Measurements from ENCODE around the gene ARMC8.

Gene ARMC8

GRCh38 chr3:138297059-138297607 is 110.0 kb downstream of the ARMC8 start:
- Mint-ChIP-seq H3K27ac (no peak overlapping the region), H3K4me3 (no peak overlapping the region), H3K27me3 (no peaks in the 10 kb centered on the region), H3K9me3 (no peaks in the 10 kb centered on the region), H3K36me3 (peaks cover 33% of the 10 kb centered on the region), H3K4me1 (no peaks in the 10 kb centered on the region)
- no peak for ATAC-seq

GRCh38 chr3:138297876-138298275 is 110.8 kb downstream of the ARMC8 start:
- Mint-ChIP-seq H3K4me1 (no peaks in the 10 kb centered on the region), H3K27ac (no peak overlapping the region), H3K9me3 (no peaks in the 10 kb centered on the region), H3K4me3 (no peak overlapping the region), H3K36me3 (peaks cover 26% of the 10 kb centered on the region), H3K27me3 (no peaks in the 10 kb centered on the region)
- ATAC-seq = no peak

- Mint-ChIP-seq H3K9me3 (no peaks in the 10 kb centered on the region), H3K27me3 (no peaks in the 10 kb centered on the region), H3K36me3 (peaks cover 16% of the 10 kb centered on the region), H3K4me1 (no peaks in the 10 kb centered on the region), H3K4me3 (no peak overlapping the region), H3K27ac (no peak overlapping the region)
- no peak for ATAC-seq
Measured at GRCh38 chr3:138300647-138301046, 113.5 kb downstream of the ARMC8 start.

GRCh38 chr3:138303474-138303873 is 116.4 kb downstream of the ARMC8 start:
- Mint-ChIP-seq H3K9me3 (peaks cover 15% of the 10 kb centered on the region), H3K27ac (no peak overlapping the region), H3K36me3 (peaks cover 26% of the 10 kb centered on the region), H3K27me3 (peaks cover 20% of the 10 kb centered on the region), H3K4me1 (no peaks in the 10 kb centered on the region), H3K4me3 (no peak overlapping the region)
- ATAC-seq = no peak

GRCh38 chr3:138307899-138308298 is 120.8 kb downstream of the ARMC8 start:
- Mint-ChIP-seq H3K4me3 (no peak overlapping the region), H3K27me3 (peaks cover 49% of the 10 kb centered on the region), H3K27ac (no peak overlapping the region), H3K36me3 (peaks cover 17% of the 10 kb centered on the region), H3K9me3 (peaks cover 38% of the 10 kb centered on the region), H3K4me1 (no peaks in the 10 kb centered on the region)
- ATAC-seq = no peak

- Mint-ChIP-seq H3K27me3 (peaks cover 51% of the 10 kb centered on the region), H3K4me1 (no peaks in the 10 kb centered on the region), H3K4me3 (no peak overlapping the region), H3K27ac (no peak overlapping the region), H3K9me3 (peaks cover 38% of the 10 kb centered on the region), H3K36me3 (peaks cover 17% of the 10 kb centered on the region)
- no peak for ATAC-seq
Measured at GRCh38 chr3:138308783-138309182, 121.7 kb downstream of the ARMC8 start.

GRCh38 chr3:138310494-138310893 is 123.4 kb downstream of the ARMC8 start:
- no peak overlapping the region for H3K4me3 Mint-ChIP-seq
- peaks cover 38% of the 10 kb centered on the region for H3K9me3 Mint-ChIP-seq
- peaks cover 13% of the 10 kb centered on the region for H3K36me3 Mint-ChIP-seq
- peaks cover 51% of the 10 kb centered on the region for H3K27me3 Mint-ChIP-seq
- H3K27ac Mint-ChIP-seq = no peak overlapping the region
- ATAC-seq = no peak
- H3K4me1 Mint-ChIP-seq = no peaks in the 10 kb centered on the region

- ATAC-seq = no peak
- Mint-ChIP-seq H3K36me3 (no peaks in the 10 kb centered on the region), H3K27ac (no peak overlapping the region), H3K9me3 (peaks cover 23% of the 10 kb centered on the region), H3K4me3 (no peak overlapping the region), H3K4me1 (no peaks in the 10 kb centered on the region), H3K27me3 (peaks cover 30% of the 10 kb centered on the region)
Measured at GRCh38 chr3:138314751-138315150, 127.7 kb downstream of the ARMC8 start.

GRCh38 chr3:138317687-138318086 is 130.6 kb downstream of the ARMC8 start:
- no peak overlapping the region for H3K27ac Mint-ChIP-seq
- H3K36me3 Mint-ChIP-seq = no peaks in the 10 kb centered on the region
- ATAC-seq = no peak
- H3K27me3 Mint-ChIP-seq = peaks cover 24% of the 10 kb centered on the region
- H3K4me3 Mint-ChIP-seq = no peak overlapping the region
- H3K9me3 Mint-ChIP-seq = peaks cover under 1% of the 10 kb centered on the region
- no peaks in the 10 kb centered on the region for H3K4me1 Mint-ChIP-seq

GRCh38 chr3:138323971-138324370 is 136.9 kb downstream of the ARMC8 start:
- peaks cover 45% of the 10 kb centered on the region for H3K27me3 Mint-ChIP-seq
- H3K9me3 Mint-ChIP-seq = no peaks in the 10 kb centered on the region
- no peaks in the 10 kb centered on the region for H3K36me3 Mint-ChIP-seq
- H3K27ac Mint-ChIP-seq = no peak overlapping the region
- H3K4me3 Mint-ChIP-seq = no peak overlapping the region
- no peak for ATAC-seq
- H3K4me1 Mint-ChIP-seq = peaks cover 2% of the 10 kb centered on the region

- peaks cover 16% of the 10 kb centered on the region for H3K4me1 Mint-ChIP-seq
- peaks cover 43% of the 10 kb centered on the region for H3K27me3 Mint-ChIP-seq
- no peak for ATAC-seq
- no peak overlapping the region for H3K27ac Mint-ChIP-seq
- no peaks in the 10 kb centered on the region for H3K36me3 Mint-ChIP-seq
- no peaks in the 10 kb centered on the region for H3K9me3 Mint-ChIP-seq
- no peak overlapping the region for H3K4me3 Mint-ChIP-seq
Measured at GRCh38 chr3:138325990-138326389, 138.9 kb downstream of the ARMC8 start.

GRCh38 chr3:138326866-138327595 is 139.9 kb downstream of the ARMC8 start:
- H3K9me3 Mint-ChIP-seq = no peaks in the 10 kb centered on the region
- no peak overlapping the region for H3K27ac Mint-ChIP-seq
- no peak for ATAC-seq
- no peak overlapping the region for H3K4me3 Mint-ChIP-seq
- peaks cover 16% of the 10 kb centered on the region for H3K4me1 Mint-ChIP-seq
- H3K36me3 Mint-ChIP-seq = no peaks in the 10 kb centered on the region
- H3K27me3 Mint-ChIP-seq = peaks cover 34% of the 10 kb centered on the region

GRCh38 chr3:138327831-138328230 is 140.7 kb downstream of the ARMC8 start:
- Mint-ChIP-seq H3K27me3 (peaks cover 32% of the 10 kb centered on the region), H3K4me1 (peaks cover 16% of the 10 kb centered on the region), H3K27ac (no peak overlapping the region), H3K36me3 (no peaks in the 10 kb centered on the region), H3K4me3 (no peak overlapping the region), H3K9me3 (no peaks in the 10 kb centered on the region)
- ATAC-seq = no peak

- no peak overlapping the region for H3K27ac Mint-ChIP-seq
- H3K4me3 Mint-ChIP-seq = no peak overlapping the region
- H3K9me3 Mint-ChIP-seq = no peaks in the 10 kb centered on the region
- no peaks in the 10 kb centered on the region for H3K36me3 Mint-ChIP-seq
- H3K27me3 Mint-ChIP-seq = peaks cover 27% of the 10 kb centered on the region
- H3K4me1 Mint-ChIP-seq = peaks cover 16% of the 10 kb centered on the region
- no peak for ATAC-seq
Measured at GRCh38 chr3:138328341-138328740, 141.2 kb downstream of the ARMC8 start.

- peak within 1 kb of the TSS; percentile 59 for H3K27ac Mint-ChIP-seq
- H3K27me3 Mint-ChIP-seq = peaks cover 18% of the 10 kb centered on the region
- no peaks in the 10 kb centered on the region for H3K36me3 Mint-ChIP-seq
- no peaks in the 10 kb centered on the region for H3K9me3 Mint-ChIP-seq
- ATAC-seq = peak; percentile 91
- H3K4me1 Mint-ChIP-seq = peaks cover 16% of the 10 kb centered on the region
- peak within 1 kb of the TSS; percentile 84 for H3K4me3 Mint-ChIP-seq
Measured at GRCh38 chr3:138329127-138329983, 142.3 kb downstream of the ARMC8 start, which contains the start of gene NME9. Gene NME9, minus strand, starts transcription at chr3:138329851. Its CDS starts 516 bp downstream, at chr3:138329335.

All from stimulated activated memory B cell treated with anti-CD40 and anti-IgM and Interleukin-4, amounts not matched to agents 10 μg/mL and 1 μg/mL and 100 μg/mL, for 72 hours (primary cell).